ENCODE results near the gene DRC3. TPM values are rescaled to one million over a fixed set of nuclear protein-coding genes. Genes with fewer than 3 reads are reported as not detected.

The DRC3 gene
- total and polyA plus RNA-seq, 2 donors (not counting 3 experiments of a cell fraction or from before 2014, with no cell fraction given): 1.6 to 2.9 TPM

GRCh38 chr17:17924131-17924856 lies 48.4 kb upstream of the DRC3 start:
- CTCF ChIA-PET: no interaction called here
- BruUV-seq (replicated peaks): no TSS peak
- dilution Hi-C loops (cut with MboI; ENCODE audit: extremely low pct_ligation_motif_present, low sequenced_read_pairs): no loop called here

GRCh38 chr17:17924857-17925250 lies 47.8 kb upstream of the DRC3 start:
- BruUV-seq (replicated peaks): no TSS peak
- H3K4me1 ChIP-seq (ENCODE audit: control insufficient read depth, extremely low read depth, insufficient read depth, low read length): peaks cover 28% of the 10 kb centered on the region
- H3K36me3 ChIP-seq (ENCODE audit: control insufficient read depth in 2 of 2, extremely low read depth in 1 of 2, insufficient read depth in 2 of 2, low read length in 2 of 2): no peaks in the 10 kb centered on the region
- H3K9ac ChIP-seq (replicated peaks; ENCODE audit: extremely low read depth, insufficient read depth, low read length): no peak overlapping the region
- POLR2A ChIA-PET: no interaction called here
- DNase-seq (ENCODE audit: low read depth, low spot score): no peak
- no peaks in the 10 kb centered on the region for H3K9me3 ChIP-seq (replicated peaks; ENCODE audit: control insufficient read depth, insufficient read depth, low read length)
- dilution Hi-C loops (cut with MboI; ENCODE audit: extremely low pct_ligation_motif_present, low sequenced_read_pairs) (no loop called here), intact Hi-C loops (cut with micrococcal nuclease) (loop anchor here (5.0 kb wide), 1 partner anchor 48 kb away; no protein-coding TSS in a partner anchor)
- H2AFZ ChIP-seq (ENCODE audit: low read depth, low read length): no peak overlapping the region
- CTCF ChIA-PET: interaction anchor here (0.6 to 1.4 kb wide), 2 partner anchors 32 to 39 kb away, joined by 3 read pairs; no protein-coding TSS in a partner anchor
- no peak overlapping the region for H3K4me3 ChIP-seq (replicated peaks in 1 of 3; ENCODE audit: insufficient read depth in 1 of 3, low read depth in 1 of 3, low read length in 3 of 3)
- H4K20me1 ChIP-seq (replicated peaks; ENCODE audit: control insufficient read depth, extremely low read depth, insufficient read depth, low read length): no peaks in the 10 kb centered on the region
- no peaks in the 10 kb centered on the region for H3K9me1 ChIP-seq (replicated peaks; ENCODE audit: control insufficient read depth, extremely low read depth, insufficient read depth, low read length)
- H3K4me2 ChIP-seq (ENCODE audit: insufficient read depth, low read length): no peak overlapping the region
- no peak for FAIRE-seq
- no peak for TF ChIP-seq POLR2A (IDR thresholded peaks at IDR 0.05; ENCODE audit: low read depth, low read length)
- TF ChIP-seq MYC (IDR thresholded peaks at IDR 0.05; ENCODE audit: low read depth, low read length): no peak
- no peak for TF ChIP-seq FOS (IDR thresholded peaks at IDR 0.05; ENCODE audit: borderline replicate concordance, insufficient read depth, low read length)
- no peak for TF ChIP-seq MAX (IDR thresholded peaks at IDR 0.05; ENCODE audit: insufficient read depth, insufficient read length)
- no peak for TF ChIP-seq CTCF (IDR thresholded peaks at IDR 0.05; ENCODE audit: extremely low read depth in 1 of 2, insufficient read depth in 1 of 2, low read depth in 1 of 2, low read length in 2 of 2)
- no peak for TF ChIP-seq EZH2 (IDR thresholded peaks at IDR 0.05; ENCODE audit: borderline replicate concordance, low read depth, low read length, severe bottlenecking)
- no peak for TF ChIP-seq POLR2AphosphoS5 (IDR thresholded peaks at IDR 0.05; ENCODE audit: insufficient read depth, low read depth, low read length)
- no peak for TF ChIP-seq GATA2 (IDR thresholded peaks at IDR 0.05; ENCODE audit: insufficient read depth, insufficient read length, low read depth, low read length)
- no peak for TF ChIP-seq JUN (IDR thresholded peaks at IDR 0.05; ENCODE audit: borderline replicate concordance, insufficient read depth, insufficient read length, low read depth)
- no peak overlapping the region for H3K27ac ChIP-seq (ENCODE audit: insufficient read depth, low read depth, low read length)
- H3K27me3 ChIP-seq (ENCODE audit: control insufficient read depth in 2 of 2, insufficient read depth in 2 of 2, low read length in 2 of 2): no peaks in the 10 kb centered on the region
- no peaks in the 10 kb centered on the region for H3K79me2 ChIP-seq (ENCODE audit: control insufficient read depth, insufficient read depth, low read length)

More at GRCh38 chr17:17924131-17924856, 48.4 kb upstream of the DRC3 start:
- Histone ChIP-seq H3K9ac (replicated peaks; ENCODE audit: extremely low read depth, insufficient read depth, low read length) (no peak overlapping the region), H3K27me3 (ENCODE audit: control insufficient read depth in 2 of 2, insufficient read depth in 2 of 2, low read length in 2 of 2) (no peaks in the 10 kb centered on the region), H3K9me3 (replicated peaks; ENCODE audit: control insufficient read depth, insufficient read depth, low read length) (no peaks in the 10 kb centered on the region), H4K20me1 (replicated peaks; ENCODE audit: control insufficient read depth, extremely low read depth, insufficient read depth, low read length) (no peaks in the 10 kb centered on the region), H3K4me3 (replicated peaks in 1 of 3; ENCODE audit: insufficient read depth in 1 of 3, low read depth in 1 of 3, low read length in 3 of 3) (no peak overlapping the region), H3K79me2 (ENCODE audit: control insufficient read depth, insufficient read depth, low read length) (no peaks in the 10 kb centered on the region), H3K9me1 (replicated peaks; ENCODE audit: control insufficient read depth, extremely low read depth, insufficient read depth, low read length) (no peaks in the 10 kb centered on the region), H3K4me1 (ENCODE audit: control insufficient read depth, extremely low read depth, insufficient read depth, low read length) (peaks cover 33% of the 10 kb centered on the region), H3K27ac (ENCODE audit: insufficient read depth, low read depth, low read length) (no peak overlapping the region), H2AFZ (ENCODE audit: low read depth, low read length) (no peak overlapping the region), H3K4me2 (ENCODE audit: insufficient read depth, low read length) (no peak overlapping the region), H3K36me3 (ENCODE audit: control insufficient read depth in 2 of 2, extremely low read depth in 1 of 2, insufficient read depth in 2 of 2, low read length in 2 of 2) (no peaks in the 10 kb centered on the region)
- POLR2A ChIA-PET: no interaction called here
- FAIRE-seq: no peak
- intact Hi-C loops (cut with micrococcal nuclease): loop anchor here (5.0 kb wide), 1 partner anchor 47 kb away; no protein-coding TSS in a partner anchor
- DNase-seq (ENCODE audit: low read depth, low spot score): no peak
- TF ChIP-seq POLR2A (IDR thresholded peaks at IDR 0.05; ENCODE audit: low read depth, low read length) (no peak), EZH2 (IDR thresholded peaks at IDR 0.05; ENCODE audit: borderline replicate concordance, low read depth, low read length, severe bottlenecking) (no peak)
